Renal pelvis (tissue), 12 donors: ENCODE measurements around the gene MRPL18. TPM values are rescaled to one million over a fixed set of nuclear protein-coding genes. Genes with fewer than 3 reads are reported as not detected.
A peak's percentile ranks its signal among the peaks of the same experiment; 100 is the strongest.
"Not testable (repeated sequence)": the region's sequence is repeated elsewhere in the genome, so short reads cannot be mapped to it uniquely, and the experiment has no call there.

Experiments used
- DNase-seq: peaks from one replicate; pipeline ENCODE4 v3.0.0-alpha.2; 2013
- long read RNA-seq, 16 experiments: transcript quantifications; one replicate each; lab custom pipeline, GENCODE V29; 2026
- polyA plus RNA-seq, 3 donors: library from polyadenylated mRNA; unstranded; fragments of 120-200 nt; gene quantifications; one replicate each; pipeline ENCODE4 v1.2.1, GENCODE V29; 2013; ENCODE audit not compliant: insufficient read length in 3 of 3

Gene MRPL18
- 10 to 100 TPM; 59.9 to 71.8 (median 68.4) TPM for polyA plus RNA-seq
- long read RNA-seq, donor 1, transcript MRPL18-201 (4 exons, 978 nt) = major isoform, 48 of 68 reads
- long read RNA-seq, donor 1, partial matches to known transcripts = 5 of 68 reads
- long read RNA-seq, donor 1, other reads (novel, unspliced or antisense) = 12 of 68 reads
- long read RNA-seq, donor 2, transcript MRPL18-201 (4 exons, 978 nt) = major isoform, 47 of 78 reads
- long read RNA-seq, donor 2, partial matches to known transcripts = 0 of 78 reads
- long read RNA-seq, donor 2, other reads (novel, unspliced or antisense) = 28 of 78 reads
- long read RNA-seq, donor 3, transcript MRPL18-201 (4 exons, 978 nt) = major isoform, 29 of 53 reads
- long read RNA-seq, donor 3, partial matches to known transcripts = 0 of 53 reads
- long read RNA-seq, donor 3, other reads (novel, unspliced or antisense) = 19 of 53 reads
- long read RNA-seq, donor 4, transcript MRPL18-201 (4 exons, 978 nt) = major isoform, 52 of 84 reads
- long read RNA-seq, donor 4, partial matches to known transcripts = 0 of 84 reads
- long read RNA-seq, donor 4, other reads (novel, unspliced or antisense) = 30 of 84 reads
- long read RNA-seq, donor 5, transcript MRPL18-201 (4 exons, 978 nt) = major isoform, 11 of 17 reads
- long read RNA-seq, donor 5, partial matches to known transcripts = 0 of 17 reads
- long read RNA-seq, donor 5, other reads (novel, unspliced or antisense) = 6 of 17 reads
- long read RNA-seq, donor 6, transcript MRPL18-201 (4 exons, 978 nt) = major isoform, 27 of 49 reads
- long read RNA-seq, donor 6, partial matches to known transcripts = 0 of 49 reads
- long read RNA-seq, donor 6, other reads (novel, unspliced or antisense) = 21 of 49 reads
- long read RNA-seq, donor 7, transcript MRPL18-201 (4 exons, 978 nt) = major isoform, 30 of 59 reads
- long read RNA-seq, donor 7, partial matches to known transcripts = 13 of 59 reads
- long read RNA-seq, donor 7, other reads (novel, unspliced or antisense) = 15 of 59 reads
- long read RNA-seq, donor 8, transcript MRPL18-201 (4 exons, 978 nt) = major isoform, 15 of 15 reads
- long read RNA-seq, donor 8, partial matches to known transcripts = 0 of 15 reads
- long read RNA-seq, donor 8, other reads (novel, unspliced or antisense) = 0 of 15 reads
- long read RNA-seq, donor 9, transcript MRPL18-201 (4 exons, 978 nt) = major isoform, 47 of 63 reads
- long read RNA-seq, donor 9, partial matches to known transcripts = 0 of 63 reads
- long read RNA-seq, donor 9, other reads (novel, unspliced or antisense) = 14 of 63 reads
- long read RNA-seq, donor 10, transcript MRPL18-201 (4 exons, 978 nt) = major isoform, 29 of 38 reads
- long read RNA-seq, donor 10, partial matches to known transcripts = 0 of 38 reads
- long read RNA-seq, donor 10, other reads (novel, unspliced or antisense) = 5 of 38 reads
- long read RNA-seq, donor 11, transcript MRPL18-201 (4 exons, 978 nt) = major isoform, 13 of 23 reads
- long read RNA-seq, donor 11, partial matches to known transcripts = 0 of 23 reads
- long read RNA-seq, donor 11, other reads (novel, unspliced or antisense) = 8 of 23 reads
- long read RNA-seq, donor 12, transcript MRPL18-201 (4 exons, 978 nt) = major isoform, 46 of 83 reads
- long read RNA-seq, donor 12, partial matches to known transcripts = 8 of 83 reads
- long read RNA-seq, donor 12, other reads (novel, unspliced or antisense) = 26 of 83 reads
- long read RNA-seq, donor 13, transcript MRPL18-201 (4 exons, 978 nt) = major isoform, 23 of 25 reads
- long read RNA-seq, donor 13, partial matches to known transcripts = 0 of 25 reads
- long read RNA-seq, donor 13, other reads (novel, unspliced or antisense) = 0 of 25 reads
- long read RNA-seq, donor 14, transcript MRPL18-201 (4 exons, 978 nt) = major isoform, 47 of 63 reads
- long read RNA-seq, donor 14, partial matches to known transcripts = 0 of 63 reads
- long read RNA-seq, donor 14, other reads (novel, unspliced or antisense) = 14 of 63 reads
- long read RNA-seq, donor 15, transcript MRPL18-201 (4 exons, 978 nt) = major isoform, 55 of 97 reads
- long read RNA-seq, donor 15, partial matches to known transcripts = 12 of 97 reads
- long read RNA-seq, donor 15, other reads (novel, unspliced or antisense) = 28 of 97 reads
- long read RNA-seq, donor 16, transcript MRPL18-201 (4 exons, 978 nt) = major isoform, 38 of 57 reads
- long read RNA-seq, donor 16, partial matches to known transcripts = 0 of 57 reads
- long read RNA-seq, donor 16, other reads (novel, unspliced or antisense) = 18 of 57 reads

DNA sequence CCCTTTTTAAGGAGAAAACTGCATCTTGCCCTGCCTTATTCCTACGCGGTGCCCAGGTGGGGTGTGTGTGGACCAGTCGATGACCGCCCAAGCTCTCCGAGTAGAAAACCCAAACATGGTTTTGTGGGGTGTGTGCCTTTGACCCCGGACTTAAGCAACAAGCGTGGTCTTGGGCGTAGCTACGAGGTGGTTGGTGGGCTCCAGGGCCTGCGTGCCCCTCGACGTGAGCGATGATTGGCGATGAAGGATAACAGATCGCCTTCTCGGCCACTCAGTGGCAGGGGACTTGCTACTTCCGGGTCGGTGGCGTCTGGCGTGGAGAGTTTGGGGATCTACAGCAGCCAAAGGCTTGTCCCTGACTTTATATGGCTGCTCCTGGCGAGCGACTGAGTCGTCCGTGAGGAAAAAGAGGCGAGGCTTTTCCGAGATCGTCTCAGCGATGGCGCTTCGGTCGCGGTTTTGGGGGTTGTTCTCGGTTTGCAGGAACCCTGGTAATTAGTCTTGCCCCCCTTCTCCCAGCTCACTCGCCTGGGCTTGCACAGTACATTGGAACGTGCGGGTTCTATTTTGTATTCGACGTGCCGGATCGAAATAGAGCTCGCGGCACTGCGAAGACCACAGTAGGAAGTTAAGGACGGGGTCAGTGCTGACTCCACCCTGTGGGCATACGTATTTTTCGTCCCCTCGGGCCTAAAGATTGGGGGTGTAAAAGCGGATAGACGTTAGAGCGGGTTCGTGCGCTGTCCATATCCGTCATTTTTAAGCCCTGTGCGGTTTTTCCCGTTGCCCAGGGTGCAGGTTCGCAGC is at the start of gene MRPL18:
TSS of gene MRPL18 (plus strand) at position 319 of the 807 bp plus-strand sequence. CDS start at position 440, 121 bp downstream.
- peak; percentile 95 for DNase-seq

DNA sequence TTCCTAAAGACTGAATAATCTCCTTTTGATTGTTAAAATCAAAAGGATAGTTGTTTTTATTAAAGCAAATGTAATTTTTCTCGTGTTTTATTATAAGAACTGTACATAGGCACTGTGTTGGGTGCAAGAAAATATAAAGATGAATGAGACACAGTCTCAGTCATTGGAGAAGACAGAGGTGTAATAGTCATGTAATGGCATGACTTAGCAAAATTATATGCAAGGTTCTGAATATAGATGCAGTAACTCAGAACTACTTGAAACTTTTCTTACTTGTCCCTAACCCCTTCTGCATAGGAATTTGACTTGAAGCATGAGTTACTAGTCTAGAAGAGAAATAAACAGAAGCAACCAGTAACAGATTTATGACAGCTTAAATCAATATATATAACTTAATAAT is 48.1 kb upstream of the MRPL18 start:
- DNase-seq = no peak

- DNase-seq = no peak
These were observed 45.2 kb upstream of the MRPL18 start for GRCh38 chr6:159745081-159745480.

GRCh38 chr6:159746759-159747158 is 43.5 kb upstream of the MRPL18 start:
- DNase-seq = no peak

GRCh38 chr6:159748127-159748526 is 42.1 kb upstream of the MRPL18 start:
- not testable (repeated sequence) for DNase-seq

GRCh38 chr6:159751448-159751847 is 38.8 kb upstream of the MRPL18 start:
- no peak for DNase-seq

GRCh38 chr6:159753081-159753872 is 37.0 kb upstream of the MRPL18 start:
- no peak for DNase-seq

DNA sequence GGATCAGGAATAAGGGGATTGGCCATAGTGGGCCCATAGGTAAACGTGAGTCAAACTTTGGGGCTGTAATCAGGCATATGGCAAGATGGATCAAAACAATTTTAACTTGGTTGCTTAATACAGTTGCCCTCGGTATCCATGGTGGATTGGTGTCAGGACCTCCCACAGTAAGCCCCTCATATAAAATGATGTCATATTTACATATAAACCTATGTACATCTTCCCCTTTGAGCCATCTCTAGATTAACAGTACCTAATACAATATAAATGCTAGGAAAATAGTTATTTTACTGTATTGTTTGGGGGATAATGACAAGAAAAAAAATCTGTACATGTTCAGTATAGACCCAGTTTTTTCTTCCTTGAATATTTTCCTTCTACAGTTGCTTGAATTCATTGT is 35.9 kb upstream of the MRPL18 start:
- no peak for DNase-seq

DNA sequence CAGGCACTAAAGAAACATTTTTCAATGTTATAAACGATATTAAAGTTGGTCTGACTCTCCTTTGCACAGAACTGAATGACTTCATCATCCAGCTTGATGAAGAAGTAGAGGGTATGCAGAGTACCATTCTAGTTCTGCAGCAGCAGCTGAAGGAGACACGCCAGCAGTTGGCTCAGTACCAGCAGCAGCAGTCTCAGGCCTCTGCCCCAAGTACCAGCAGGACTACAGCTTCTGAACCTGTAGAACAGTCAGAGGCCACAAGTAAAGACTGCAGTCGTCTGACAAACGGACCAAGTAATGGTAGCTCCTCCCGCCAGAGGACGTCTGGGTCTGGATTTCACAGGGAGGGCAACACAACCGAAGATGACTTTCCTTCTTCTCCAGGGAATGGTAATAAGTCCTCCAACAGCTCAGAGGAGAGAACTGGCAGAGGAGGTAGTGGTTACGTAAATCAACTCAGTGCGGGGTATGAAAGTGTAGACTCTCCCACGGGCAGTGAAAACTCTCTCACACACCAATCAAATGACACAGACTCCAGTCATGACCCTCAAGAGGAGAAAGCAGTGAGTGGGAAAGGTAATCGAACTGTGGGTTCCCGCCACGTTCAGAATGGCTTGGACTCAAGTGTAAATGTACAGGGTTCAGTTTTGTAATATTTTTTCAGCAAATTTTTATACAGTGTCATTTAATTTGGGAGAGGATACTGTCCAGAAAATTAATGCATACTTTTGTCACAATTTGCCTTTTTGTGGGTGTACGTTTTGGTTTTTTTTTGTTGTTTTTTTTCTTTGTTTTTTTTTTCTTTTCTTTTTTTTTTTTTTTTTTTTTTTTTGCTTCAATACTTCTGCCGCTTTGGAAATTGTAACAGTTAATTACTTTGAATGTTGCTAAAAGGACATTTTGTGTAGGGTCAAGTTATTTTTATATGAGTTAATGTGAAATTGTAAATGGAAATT is 35.0 kb upstream of the MRPL18 start:
- no peak for DNase-seq

DNA sequence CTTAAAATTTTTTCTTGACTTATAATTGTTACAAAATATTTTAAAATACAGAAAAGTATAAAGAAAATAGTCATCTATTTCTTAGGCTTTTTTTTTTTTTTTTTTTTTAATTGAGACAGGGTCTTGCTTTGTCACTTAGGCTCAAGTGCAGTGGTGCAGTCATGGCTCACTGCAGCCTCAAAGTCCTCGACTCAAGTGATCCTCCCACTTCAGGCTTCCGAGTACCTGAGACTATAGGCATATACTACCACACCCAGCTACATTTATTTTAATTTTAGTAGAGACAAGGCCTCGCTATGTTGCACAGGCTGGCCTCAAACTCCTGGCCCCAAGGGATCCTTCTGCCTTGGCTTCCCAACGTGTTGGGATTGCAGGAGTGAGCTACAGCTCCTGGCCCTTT is 33.8 kb upstream of the MRPL18 start:
- no peak for DNase-seq

GRCh38 chr6:159758031-159759001 is 32.0 kb upstream of the MRPL18 start:
- DNase-seq = no peak

DNA sequence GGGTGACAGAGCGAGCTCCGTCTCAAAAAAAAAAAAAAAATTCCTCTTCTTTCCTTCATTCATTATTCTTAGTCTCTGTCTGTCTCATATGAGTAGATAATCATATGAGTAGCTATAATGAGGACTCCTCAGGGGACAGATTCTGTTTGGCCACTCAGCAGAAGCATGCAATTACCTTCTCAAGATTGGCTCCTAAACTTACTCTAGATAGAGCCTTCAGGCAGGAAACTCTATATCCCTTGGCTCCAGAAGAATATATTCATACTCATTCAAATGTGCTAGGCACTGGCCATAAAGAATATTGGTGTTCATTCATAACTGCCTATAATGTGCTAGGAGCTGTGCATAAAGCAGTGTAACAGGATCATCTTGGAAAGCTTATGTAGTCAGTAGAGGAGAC is 30.6 kb upstream of the MRPL18 start:
- DNase-seq = no peak

DNA sequence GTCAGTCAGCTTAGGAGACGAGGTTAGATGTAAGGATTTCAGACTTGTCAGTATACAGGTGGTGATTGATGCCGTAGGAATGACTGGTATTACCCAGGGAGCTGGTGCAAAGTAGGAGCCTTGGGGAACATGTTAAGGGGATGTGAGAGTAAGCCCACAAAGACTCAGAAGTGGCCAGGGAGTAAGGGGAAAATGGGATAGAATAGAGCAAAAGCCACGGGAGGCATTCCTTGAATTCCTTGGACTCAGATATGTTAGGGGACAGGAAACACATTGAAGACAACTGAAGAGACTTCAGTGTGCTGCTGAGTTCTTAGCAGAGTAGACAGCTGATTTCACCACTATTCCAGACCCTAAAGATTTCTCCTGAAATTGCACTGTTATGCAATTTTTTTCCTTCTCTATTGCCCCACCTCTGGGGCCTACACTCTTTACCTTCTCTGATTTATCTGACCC is 29.6 kb upstream of the MRPL18 start:
- DNase-seq = no peak

DNA sequence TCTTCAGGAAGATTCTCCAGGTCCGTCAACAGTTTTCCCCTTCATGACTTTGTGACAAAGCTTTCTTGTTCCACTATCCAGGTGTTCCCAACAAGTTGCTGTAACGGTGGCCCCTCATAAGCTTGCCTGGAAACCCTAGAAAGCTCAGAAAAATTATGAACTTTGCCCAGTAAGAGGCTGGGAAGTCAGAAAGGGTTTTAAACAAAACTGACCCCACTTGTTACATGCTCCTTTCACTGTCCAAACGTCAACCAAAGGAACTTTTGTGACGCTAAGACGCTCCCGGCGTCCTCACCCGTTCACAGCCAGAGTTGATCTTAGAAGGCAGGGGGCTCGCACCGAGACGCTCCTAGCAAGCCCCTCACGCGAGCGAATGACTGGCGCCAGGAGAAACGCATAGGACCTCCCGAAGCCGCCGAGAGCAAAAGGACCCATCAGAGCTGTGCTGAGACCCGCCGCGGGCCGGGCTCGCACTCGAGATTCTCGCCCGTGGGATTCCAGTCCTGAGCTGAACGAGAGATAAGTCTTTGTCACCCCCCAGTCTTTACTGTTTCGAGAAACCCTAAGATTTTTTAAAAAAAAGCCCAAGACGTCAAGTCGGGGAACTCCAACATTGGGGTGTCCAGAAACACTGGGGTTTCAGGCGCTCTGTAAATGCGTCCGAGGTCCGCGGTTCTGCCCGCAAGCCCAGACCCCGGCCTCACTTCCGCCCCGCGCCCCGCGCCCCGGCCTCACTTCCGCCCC is 29.0 kb upstream of the MRPL18 start:
- no peak for DNase-seq
